ENCODE data around the gene PRR35.

PRR35 gene

GRCh38 chr16:603933-604332, 43.7 kb downstream of the PRR35 start:
- DNase-seq (ENCODE audit: low read depth): no peak
- no peak for TF ChIP-seq CTCF (conservative IDR thresholded peaks at IDR 0.05; ENCODE audit: low read depth, low read length)
- H3K4me3 ChIP-seq (ENCODE audit: low read length): no peak overlapping the region

DNA sequence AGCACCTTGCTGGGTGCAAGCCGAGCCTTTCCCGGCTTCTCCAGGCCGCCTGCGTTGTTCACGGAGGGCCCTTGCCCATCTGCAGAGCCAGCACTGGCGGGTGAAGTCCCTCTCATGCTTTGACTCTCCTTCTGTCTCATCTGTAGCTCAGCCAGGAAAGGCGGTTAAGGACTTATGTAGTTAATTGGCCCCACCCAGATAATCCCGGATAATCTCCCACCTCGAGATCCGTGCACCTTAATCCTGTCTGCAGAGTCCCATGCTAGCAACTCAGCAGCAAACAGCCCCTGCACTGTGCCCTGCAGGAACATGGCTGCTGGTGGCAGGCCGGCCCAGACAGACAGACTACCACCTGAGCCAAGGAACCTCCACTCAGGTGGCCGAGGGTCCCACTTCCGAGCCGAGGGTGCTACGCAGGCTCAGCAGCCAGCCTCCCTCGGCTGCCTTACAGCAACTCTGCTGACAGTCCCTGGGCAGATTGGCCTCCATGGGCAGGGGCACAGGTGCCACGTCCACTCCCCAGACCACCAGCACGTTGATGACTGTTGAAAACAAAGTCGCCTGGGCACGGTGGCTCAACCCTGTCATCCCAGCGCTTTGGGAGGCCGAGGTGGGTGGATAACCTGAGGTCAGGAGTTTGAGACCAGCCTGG, 46.6 kb downstream of the PRR35 start:
- no peak for TF ChIP-seq CTCF (conservative IDR thresholded peaks at IDR 0.05; ENCODE audit: low read depth, low read length)
- no peak overlapping the region for H3K4me3 ChIP-seq (ENCODE audit: low read length)
- peak; percentile 79 for DNase-seq (ENCODE audit: low read depth)

DNA sequence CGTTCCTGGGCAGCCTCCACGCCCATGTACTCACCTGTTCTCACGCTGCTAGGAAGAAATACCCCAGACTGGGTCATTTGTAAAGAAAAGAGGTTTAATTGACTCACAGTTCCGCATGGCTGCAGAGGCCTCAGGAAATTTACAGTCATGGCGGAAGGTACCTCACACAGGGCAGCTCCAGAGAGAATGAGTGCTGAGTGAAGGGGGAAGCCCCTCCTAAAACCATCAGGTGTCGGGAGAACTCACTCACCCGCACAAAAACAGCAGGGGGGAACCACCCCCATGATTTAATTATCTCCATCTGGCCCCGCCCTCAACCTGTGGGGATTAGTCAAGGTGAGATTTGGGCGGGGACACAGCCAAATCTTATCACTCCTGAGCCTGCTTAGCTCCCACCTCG, 47.8 kb downstream of the PRR35 start:
- TF ChIP-seq CTCF (conservative IDR thresholded peaks at IDR 0.05; ENCODE audit: low read depth, low read length): no peak
- no peak for DNase-seq (ENCODE audit: low read depth)
- no peak overlapping the region for H3K4me3 ChIP-seq (ENCODE audit: low read length)

GRCh38 chr16:609316-609715, 49.1 kb downstream of the PRR35 start:
- no peak for DNase-seq (ENCODE audit: low read depth)
- TF ChIP-seq CTCF (conservative IDR thresholded peaks at IDR 0.05; ENCODE audit: low read depth, low read length): no peak

GRCh38 chr16:609984-610383, 49.8 kb downstream of the PRR35 start:
- DNase-seq (ENCODE audit: low read depth): no peak
- no peak overlapping the region for H3K4me3 ChIP-seq (ENCODE audit: low read length)
- TF ChIP-seq CTCF (conservative IDR thresholded peaks at IDR 0.05; ENCODE audit: low read depth, low read length): no peak

More at GRCh38 chr16:609316-609715, 49.1 kb downstream of the PRR35 start:
- H3K4me3 ChIP-seq (ENCODE audit: low read length): no peak overlapping the region

DNA sequence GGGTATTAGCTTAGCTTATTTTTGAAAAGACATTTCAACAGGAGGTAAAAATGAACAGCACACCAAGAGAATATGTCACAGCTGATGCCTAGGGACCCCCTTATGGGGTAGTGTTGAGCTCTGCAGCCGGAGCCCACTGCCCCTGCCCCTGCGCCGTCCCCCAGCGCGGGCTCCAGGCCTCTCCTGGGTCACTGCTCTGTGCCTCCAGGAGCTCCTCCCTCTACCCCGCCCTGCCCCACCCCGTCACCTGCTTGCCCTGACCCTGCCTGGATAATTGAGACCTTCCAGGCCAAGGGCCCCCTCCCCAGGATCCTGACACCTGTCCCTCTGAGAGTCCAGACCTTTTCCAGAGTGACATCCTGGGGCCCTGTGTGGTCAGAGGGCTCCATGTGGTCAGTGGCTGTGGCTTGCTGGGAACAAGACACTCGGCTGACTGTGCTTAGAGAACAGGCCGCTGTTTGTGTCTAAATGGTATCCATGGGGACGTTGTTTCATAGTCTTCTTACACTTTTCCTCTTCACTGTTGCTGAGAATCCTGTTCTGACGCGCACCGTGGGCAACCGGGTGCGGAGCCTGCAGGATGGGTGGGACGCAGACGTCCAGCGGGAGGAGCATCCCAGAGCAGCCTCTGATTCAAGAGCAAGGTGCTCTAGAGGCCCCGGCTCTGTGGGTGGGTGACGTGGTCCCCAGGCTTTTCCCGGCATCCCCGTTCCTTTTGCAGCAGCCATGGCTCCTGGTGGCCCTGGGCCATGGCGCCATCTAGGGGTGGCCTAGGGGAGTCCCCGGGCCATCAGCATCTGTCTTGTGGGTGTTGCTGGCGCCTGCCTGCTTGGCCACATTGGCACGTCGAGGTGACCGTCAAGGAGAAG, 50.6 kb downstream of the PRR35 start:
- no peak overlapping the region for H3K4me3 ChIP-seq (ENCODE audit: low read length)
- TF ChIP-seq CTCF (conservative IDR thresholded peaks at IDR 0.05; ENCODE audit: low read depth, low read length): peak; percentile 81
- no peak for DNase-seq (ENCODE audit: low read depth)

DNA sequence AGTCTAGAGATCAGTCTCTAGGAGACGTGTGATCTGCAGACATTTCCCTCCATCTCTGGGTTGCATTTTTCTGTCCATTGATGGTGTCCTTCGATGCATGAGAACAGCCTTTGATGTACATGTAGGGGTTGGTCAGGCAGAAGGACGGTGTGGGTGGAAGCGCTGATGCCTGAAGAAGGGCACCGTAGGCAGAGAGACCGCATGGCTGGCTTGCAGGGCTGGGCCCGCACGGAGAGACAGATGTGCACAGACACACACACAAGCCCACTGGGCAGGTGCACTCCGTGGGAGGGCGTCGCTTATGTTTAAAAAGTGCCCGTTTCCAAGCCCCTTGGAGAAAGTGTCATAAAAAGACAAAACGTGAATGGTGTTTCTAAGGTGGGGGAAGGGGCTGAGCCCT, 54.9 kb downstream of the PRR35 start:
- H3K4me3 ChIP-seq (ENCODE audit: low read length): no peak overlapping the region
- TF ChIP-seq CTCF (conservative IDR thresholded peaks at IDR 0.05; ENCODE audit: low read depth, low read length): no peak
- DNase-seq (ENCODE audit: low read depth): no peak
